GM12892 (cell line): ENCODE results near the gene SLC39A5.

Experiments
- POLR2A ChIP-seq: IDR thresholded peaks from 2 replicates; pipeline ENCODE4 v1.6.1; 2011; ENCODE audit warnings: low read depth, low read length, control low read depth
- POLR2AphosphoS5 ChIP-seq: IDR thresholded peaks from 2 replicates; pipeline ENCODE4 v1.6.1; 2011; ENCODE audit warnings: low read depth, low read length, control low read depth
- TAF1 ChIP-seq: IDR thresholded peaks from 2 replicates; pipeline ENCODE4 v1.6.1; 2011; ENCODE audit warnings: low read depth, mild to moderate bottlenecking, control low read depth, low read length, borderline replicate concordance

DNA sequence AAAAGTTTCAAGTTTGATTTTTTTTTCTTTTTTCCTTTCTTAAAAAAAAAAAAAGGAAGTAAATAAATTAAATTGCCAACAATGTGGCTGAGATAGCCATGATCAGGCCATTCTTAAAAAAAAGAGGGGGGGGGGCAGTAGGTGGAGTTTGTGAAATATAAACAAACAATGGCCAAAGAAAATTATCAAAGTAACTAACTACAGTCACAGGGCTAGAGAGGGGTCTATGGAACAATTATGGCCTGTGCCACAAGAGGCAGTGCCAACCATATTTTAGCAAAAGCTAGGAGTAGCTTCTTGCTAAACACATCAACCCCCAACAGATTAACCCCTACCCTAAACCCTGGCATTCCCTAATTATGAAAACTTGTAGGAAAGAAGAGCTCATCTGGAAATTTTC, 24.4 kb upstream of the SLC39A5 start:
- TF ChIP-seq POLR2AphosphoS5: no peak
- no peak for TF ChIP-seq TAF1
- TF ChIP-seq POLR2A: no peak
